ENCODE data around the gene ARPC4. TPM values are rescaled to one million over a fixed set of nuclear protein-coding genes. Genes with fewer than 3 reads are reported as not detected.

The ARPC4 gene
- polyA plus RNA-seq, 1 donor, result 73.9 TPM

DNA sequence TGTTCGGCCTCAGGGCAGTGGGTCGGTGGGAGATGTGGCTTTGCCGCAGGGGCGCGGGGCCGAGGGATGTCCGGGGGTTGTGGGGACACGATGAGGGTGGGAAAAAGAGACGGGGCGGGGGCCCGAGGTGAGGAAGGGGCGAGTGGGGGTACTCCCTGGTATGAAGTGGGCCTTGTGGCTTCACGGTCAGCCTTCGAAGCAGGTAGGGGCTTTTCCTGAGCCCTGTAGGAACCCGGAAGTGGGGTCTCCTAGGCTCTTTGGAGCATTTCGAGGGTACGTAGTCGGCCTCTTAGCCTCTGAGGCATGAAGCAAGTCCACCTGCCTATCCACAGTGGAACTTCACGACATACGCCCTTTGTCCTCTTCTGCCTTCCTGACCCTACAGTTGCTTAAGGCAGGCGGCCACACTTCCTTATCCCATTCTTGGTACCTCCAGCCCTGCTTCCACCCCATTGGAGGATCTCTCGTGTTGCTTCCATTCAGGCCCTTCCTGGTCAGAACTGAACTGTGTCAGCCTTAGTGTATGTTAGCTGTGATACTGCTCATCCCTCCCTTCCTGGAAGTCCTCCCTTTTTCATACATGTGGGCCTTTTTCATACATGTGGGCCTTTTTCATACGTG, 389 bp downstream of the ARPC4 start:
- DNase-seq, result no peak

GRCh38 chr3:9794400-9794799, 1.5 kb downstream of the ARPC4 start:
- no peak for DNase-seq

- no peak for DNase-seq
Measured at GRCh38 chr3:9795207-9795606, 2.3 kb downstream of the ARPC4 start.

DNA sequence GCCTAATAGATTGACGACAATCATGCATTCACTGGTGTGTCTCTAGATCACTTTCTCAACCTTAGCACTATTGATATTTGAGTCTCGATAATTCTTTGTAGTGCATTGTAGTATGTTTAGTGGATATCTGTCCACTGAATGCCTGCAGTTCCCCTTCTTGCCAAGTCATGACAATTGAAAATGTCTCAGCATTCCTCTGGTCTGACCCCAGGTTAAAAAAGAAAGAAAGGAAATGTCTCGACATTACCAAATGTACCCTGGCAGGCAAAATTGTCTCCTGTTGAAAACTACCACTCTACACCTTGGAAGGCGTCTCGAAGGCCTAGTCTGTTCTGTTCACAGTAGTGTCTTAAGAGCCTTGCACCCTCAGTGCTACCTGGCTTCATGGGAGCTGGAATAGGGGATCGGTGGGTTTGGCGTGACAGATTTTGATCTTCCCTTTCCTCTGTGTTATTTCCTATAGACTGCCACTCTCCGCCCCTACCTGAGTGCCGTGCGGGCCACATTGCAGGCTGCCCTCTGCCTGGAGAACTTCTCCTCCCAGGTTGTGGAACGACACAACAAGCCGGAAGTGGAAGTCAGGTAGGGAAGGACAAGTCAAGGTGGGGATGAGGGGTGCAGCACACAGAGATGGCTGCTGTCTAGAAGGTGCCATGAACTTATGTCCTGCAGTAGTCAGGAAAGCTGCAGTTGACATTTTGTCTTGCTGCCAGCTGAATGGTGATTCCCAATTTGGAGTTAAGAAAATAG, 4.5 kb downstream of the ARPC4 start:
- no peak for DNase-seq

- DNase-seq, result no peak
Measured at GRCh38 chr3:9800529-9800928, 7.6 kb downstream of the ARPC4 start.

- DNase-seq, result no peak
Measured at GRCh38 chr3:9803494-9803893, 10.6 kb downstream of the ARPC4 start.

DNA sequence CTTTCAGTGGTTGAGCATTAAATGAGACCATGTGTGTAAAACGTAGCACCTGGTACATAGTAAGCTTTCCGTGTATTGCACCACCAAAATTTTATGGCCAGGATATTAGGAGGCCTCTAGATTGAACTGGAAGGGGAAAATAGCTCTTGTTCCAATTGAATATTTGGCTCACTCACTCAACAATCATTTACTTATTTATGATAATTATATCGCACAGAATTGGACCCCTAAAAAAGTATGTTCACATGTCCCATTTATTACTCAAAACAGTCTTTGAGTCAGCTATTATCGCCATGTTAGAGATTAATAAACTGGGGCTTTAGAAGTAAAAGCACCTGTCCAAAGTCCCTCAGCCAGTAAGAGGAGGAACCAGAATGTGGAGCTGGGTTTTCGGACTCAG, 12.1 kb downstream of the ARPC4 start:
- DNase-seq, result no peak

DNA sequence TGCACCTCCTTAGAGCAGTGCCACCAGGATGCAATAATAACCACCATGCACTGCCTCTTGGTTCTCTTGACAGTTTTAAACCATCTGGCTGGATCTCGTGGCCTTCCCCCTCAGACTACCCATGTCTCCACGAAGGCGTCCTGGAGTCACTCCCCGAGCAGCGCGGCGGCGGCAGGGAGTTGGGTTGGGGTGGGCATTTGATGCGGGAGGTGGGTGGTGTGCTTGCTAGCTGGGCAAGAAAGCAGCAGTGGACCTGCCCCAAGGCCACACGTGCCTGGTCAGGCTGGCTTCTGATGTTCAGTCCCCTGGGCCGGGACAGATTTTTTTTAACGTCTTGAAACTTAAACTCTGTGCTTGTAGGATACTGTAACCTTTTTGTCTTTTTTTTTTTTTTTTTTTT, 13.3 kb downstream of the ARPC4 start:
- DNase-seq, result no peak

DNA sequence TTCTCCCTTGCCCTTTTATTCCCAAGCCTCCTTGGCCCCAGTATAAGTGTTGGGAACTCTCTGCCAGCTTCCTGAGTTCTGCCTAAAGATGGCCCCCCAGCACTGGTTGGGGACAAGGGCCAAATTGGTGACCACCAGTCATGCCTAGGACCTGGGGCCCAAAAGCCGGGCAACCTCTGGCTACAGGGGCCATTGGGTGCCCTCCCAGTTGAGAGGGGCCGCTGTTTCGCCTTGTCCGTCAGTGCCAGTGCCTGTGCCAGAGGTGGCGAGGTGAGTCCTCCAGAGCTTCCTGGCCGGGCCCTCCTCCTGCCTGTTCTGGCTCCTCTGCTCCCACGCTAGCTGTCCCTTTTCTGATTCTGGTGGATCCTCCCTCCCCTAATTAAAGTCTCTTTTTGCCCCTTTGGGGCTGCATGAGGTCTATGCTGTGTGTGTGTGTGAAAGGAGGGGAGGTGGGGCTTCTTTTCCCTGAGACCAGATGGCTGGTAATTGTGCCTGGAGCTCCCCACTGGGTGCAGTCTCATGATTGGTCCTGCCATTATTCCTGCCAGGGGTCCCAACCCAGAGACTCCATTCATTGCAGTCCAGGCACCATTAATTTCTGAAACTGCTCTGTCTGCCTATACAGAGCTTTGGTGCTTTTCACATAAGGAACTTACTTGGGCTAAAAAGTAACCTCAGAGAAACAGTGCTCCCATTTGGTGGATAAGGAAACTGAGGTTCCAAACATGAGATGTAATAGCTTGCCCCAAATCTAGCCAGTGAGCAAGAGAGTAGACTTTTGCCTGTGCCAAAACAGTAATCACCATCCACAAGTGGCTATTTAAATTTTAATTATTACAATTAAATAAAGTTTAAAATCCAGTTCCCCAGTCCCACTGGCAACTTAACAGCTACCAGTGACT, 14.1 kb downstream of the ARPC4 start:
- DNase-seq, result no peak

GRCh38 chr3:9807981-9808344, 15.1 kb downstream of the ARPC4 start:
- no peak for DNase-seq

GRCh38 chr3:9808345-9809037, 15.6 kb downstream of the ARPC4 start:
- DNase-seq, result no peak

DNA sequence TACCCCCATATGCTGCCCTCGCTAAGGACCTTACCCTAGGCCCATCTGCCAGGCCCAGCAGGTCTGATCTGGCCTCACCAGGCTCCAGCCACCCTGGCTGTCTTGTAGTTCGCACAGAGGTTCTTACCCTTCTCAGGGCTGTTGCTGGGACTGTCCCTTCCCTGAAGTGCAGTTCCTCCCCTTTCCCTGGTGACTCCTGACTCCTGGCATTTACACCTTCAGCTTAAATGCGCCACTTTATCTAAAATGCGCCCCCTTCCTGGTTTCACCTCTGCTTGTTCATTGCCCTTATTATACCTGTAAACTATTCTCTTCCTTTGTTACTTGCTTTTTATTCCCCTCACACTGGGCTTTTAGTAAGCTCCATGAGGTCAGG, 16.3 kb downstream of the ARPC4 start:
- no peak for DNase-seq

DNA sequence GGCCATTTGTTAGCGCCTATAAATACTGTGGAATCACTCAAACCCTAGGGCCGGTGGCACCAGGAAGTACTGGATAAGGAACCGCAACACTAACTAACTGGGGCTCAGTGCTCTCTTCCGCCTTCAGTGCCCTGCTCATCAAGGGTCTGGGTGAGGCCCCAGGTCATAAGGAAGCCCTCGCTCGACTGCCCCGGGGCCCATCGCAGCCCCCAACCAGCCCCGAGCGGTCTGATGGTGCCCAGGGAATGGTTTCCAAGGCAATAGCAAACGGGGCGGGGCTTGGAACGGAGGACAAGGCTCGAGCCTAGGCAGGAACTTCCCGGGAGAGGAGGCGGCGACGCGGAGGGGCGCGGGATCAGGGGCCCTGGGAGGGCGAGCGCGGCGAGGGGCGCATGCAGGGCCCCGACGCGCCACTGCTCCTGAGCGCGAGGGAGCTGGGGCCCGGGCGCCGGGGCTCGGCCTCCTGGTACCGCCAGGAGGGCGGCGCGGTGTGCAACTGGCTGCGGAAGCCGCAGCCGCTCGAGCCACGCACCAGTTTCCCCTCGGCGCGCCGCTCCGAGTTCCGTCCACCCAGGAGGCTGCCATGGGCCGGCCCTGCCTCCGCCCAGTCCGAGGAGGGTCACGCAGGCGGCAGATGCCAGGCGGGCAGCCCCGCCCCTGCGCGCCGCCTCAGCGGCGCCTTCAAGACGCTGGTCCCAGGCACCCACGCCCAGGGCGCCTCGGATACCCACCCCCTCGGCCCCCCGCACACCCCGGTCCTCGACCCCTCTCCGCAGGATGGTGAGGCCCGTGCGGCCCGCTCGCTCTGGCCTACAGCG, 16.9 kb downstream of the ARPC4 start, which contains the start of gene TTLL3:
Gene TTLL3, plus strand, starts transcription at position 648 of the 818 bp plus-strand sequence. CDS start 400 bp downstream, outside the sequence.
- DNase-seq, result peak; percentile 72

GRCh38 chr3:9810433-9810770, 17.5 kb downstream of the ARPC4 start:
- peak; percentile 40 for DNase-seq

DNA sequence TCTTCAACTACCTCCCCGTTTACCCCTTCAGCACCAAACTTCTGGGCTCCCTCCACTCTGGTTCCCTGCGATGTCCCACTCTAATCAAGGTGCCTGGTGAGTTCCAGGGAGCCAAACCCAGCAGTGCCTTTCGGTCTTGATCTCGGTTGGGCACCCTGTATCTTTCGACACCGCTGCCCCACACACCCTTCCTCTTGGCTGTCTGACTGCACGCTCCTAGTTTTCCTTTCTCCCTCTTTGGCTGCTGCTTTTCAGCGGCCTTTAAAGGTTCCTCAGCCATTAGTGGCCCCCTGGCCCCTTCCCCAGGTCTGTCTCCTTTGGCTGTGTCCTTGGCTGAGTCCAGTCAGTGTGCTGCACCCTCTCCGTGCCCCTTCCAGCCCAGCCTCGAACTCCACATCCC, 18.0 kb downstream of the ARPC4 start:
- DNase-seq, result no peak

DNA sequence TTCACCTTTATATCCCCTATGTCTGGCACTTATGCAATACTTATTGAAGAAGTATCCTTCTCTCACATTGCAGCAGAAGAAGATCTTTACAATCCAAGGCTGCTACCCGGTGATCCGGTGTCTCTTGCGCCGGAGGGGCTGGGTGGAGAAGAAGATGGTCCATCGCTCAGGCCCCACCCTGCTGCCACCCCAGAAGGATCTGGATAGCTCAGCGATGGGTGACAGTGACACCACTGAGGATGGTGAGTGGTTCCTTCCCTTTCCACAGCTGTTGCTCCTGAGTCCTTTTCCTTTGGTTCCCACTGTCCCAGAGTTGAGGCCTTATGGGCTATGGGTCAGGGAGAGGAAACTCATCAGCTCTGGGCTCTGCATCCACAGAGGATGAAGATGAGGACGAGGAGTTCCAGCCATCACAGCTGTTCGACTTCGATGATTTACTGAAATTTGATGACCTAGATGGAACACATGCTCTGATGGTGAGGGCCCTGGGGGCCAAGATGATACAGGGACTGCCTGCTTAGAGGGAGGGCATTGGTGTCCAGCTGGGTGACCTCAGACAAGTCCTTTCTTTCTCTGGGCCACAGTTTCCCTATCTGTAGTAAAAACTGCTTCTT, 20.1 kb downstream of the ARPC4 start:
- DNase-seq, result no peak

DNA sequence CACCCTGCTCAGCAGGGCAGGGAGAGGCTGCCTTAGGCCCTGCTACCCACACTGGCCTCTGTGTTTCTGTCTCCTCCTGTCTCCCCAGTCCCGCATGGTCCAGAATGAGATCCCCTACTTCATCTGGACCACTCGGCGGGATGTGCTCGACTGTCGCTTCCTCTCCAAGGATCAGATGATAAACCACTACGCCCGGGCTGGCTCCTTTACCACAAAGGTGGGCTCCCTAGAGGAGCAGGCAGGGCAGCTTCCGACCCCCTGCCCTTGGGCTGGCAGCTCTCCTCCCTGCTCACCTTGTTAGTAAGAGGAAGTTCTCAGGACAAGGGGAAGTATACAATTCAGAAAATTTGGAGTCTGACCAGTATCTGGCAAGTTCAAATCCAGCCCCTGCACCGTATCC, 23.1 kb downstream of the ARPC4 start:
- no peak for DNase-seq

DNA sequence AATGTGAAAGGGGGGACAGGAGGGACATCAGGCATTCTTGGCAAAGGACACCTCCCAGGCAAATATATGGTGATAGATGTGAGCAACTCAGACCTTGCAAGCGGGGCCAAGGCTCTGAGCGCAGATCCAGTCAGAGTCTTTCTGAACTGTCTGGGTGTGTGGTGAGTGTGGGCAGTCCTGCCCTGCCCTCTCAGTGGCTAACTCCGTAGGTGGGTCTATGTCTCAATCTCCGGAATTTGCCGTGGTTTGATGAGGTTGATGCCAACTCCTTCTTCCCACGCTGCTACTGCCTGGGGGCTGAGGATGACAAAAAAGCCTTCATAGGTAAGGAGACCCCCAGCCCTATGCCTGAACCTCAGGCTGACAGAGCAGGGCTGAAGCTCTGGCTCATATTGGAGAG, 24.6 kb downstream of the ARPC4 start:
- no peak for DNase-seq

DNA sequence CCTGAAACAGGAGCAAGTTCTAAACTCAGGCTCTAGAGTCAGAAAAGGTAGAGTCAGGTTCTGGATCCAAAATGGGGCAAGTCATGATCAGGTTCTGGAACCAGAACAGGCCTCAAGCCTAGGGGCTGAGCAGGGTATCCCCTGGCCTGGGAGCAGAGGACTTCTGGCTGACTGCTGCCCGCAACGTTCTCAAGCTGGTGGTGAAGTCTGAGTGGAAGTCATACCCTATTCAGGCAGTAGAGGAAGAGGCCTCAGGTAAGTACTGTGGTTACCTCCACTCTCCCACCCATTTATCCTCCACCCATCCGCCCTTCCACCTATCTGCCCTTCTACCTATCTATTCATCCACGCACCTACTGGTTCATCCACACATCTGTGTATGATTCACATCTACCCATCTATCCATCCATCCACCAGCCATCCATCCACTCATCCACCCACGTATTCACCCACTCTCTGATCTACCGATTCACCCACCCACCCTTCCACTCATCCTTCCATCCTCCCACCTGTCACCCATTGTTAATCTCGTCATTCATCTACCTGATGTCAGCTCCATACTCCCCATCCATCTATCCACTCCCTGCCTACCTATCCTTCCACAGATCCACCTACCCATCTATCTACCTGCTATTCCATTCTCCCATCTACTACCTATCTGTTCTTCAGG, 25.9 kb downstream of the ARPC4 start:
- DNase-seq, result no peak

- no peak for DNase-seq
Measured at GRCh38 chr3:9820543-9820942, 27.7 kb downstream of the ARPC4 start.

GRCh38 chr3:9820946-9821345, 28.1 kb downstream of the ARPC4 start:
- DNase-seq, result no peak

Data from hindlimb muscle (tissue), 1 donor.